Neural progenitor cell (in vitro differentiated cells): ENCODE measurements around the gene UQCRH. TPM values are rescaled to one million over a fixed set of nuclear protein-coding genes. Genes with fewer than 3 reads are reported as not detected.
A peak's percentile ranks its signal among the peaks of the same experiment; 100 is the strongest.
"Not testable (repeated sequence)": the region's sequence is repeated elsewhere in the genome, so short reads cannot be mapped to it uniquely, and the experiment has no call there.

Experiments used
- DNase-seq: peaks from one replicate; pipeline ENCODE4 v3.0.0-alpha.2; 2016; ENCODE audit warnings: low spot score
- H2AFZ ChIP-seq: fragments of 200-600 bp; sonication (generic); replicated peaks from 2 replicates; pipeline ENCODE4 v1.6.1; 2016; ENCODE audit warnings: antibody characterized with exemption
- H3F3A ChIP-seq: fragments of 200-600 bp; sonication (generic); 2 replicates; pipeline ENCODE4 v1.6.1; 2016; ENCODE audit warnings: antibody characterized with exemption, low read depth
- H3K27ac ChIP-seq: fragments of 200-600 bp; sonication (generic); 2 replicates; pipeline ENCODE4 v1.5.1; 2016; ENCODE audit warnings: mild to moderate bottlenecking
- H3K27me3 ChIP-seq: fragments of 200-600 bp; sonication (generic); 2 replicates; pipeline ENCODE4 v1.6.1; 2016; ENCODE audit warnings: mild to moderate bottlenecking, moderate library complexity
- H3K36me3 ChIP-seq: fragments of 200-600 bp; sonication (generic); 2 replicates; pipeline ENCODE4 v1.5.1; 2016
- H3K4me1 ChIP-seq: fragments of 200-600 bp; sonication (generic); 2 replicates; pipeline ENCODE4 v1.6.1; 2016; ENCODE audit warnings: mixed run types
- H3K4me2 ChIP-seq: fragments of 200-600 bp; sonication (generic); 2 replicates; pipeline ENCODE4 v1.6.1; 2016
- H3K4me3 ChIP-seq: fragments of 200-600 bp; sonication (generic); 2 replicates; pipeline ENCODE4 v1.5.1; 2016
- H3K79me2 ChIP-seq: fragments of 200-600 bp; sonication (generic); 2 replicates; pipeline ENCODE4 v1.6.1; 2016; ENCODE audit warnings: low read depth
- H3K9ac ChIP-seq: fragments of 200-600 bp; sonication (generic); 2 replicates; pipeline ENCODE4 v1.6.1; 2016
- H3K9me3 ChIP-seq: fragments of 200-600 bp; sonication (generic); 2 replicates; pipeline ENCODE4 v1.5.1; 2016; ENCODE audit warnings: low read depth
- H4K20me1 ChIP-seq: fragments of 200-600 bp; sonication (generic); 2 replicates; pipeline ENCODE4 v1.6.1; 2016; ENCODE audit warnings: low read depth
- H3K27ac Mint-ChIP-seq: 3 replicates; pipeline ENCODE4 v1.8.0; 2021; ENCODE audit warnings: mixed read lengths
- H3K27me3 Mint-ChIP-seq: 2 replicates; pipeline ENCODE4 v1.8.0; 2022; ENCODE audit warnings: low read depth, mild to moderate bottlenecking, inconsistent platforms, moderate library complexity, mixed read lengths; ENCODE audit not compliant: insufficient read depth
- H3K36me3 Mint-ChIP-seq: 3 replicates; pipeline ENCODE4 v1.8.0; 2021; ENCODE audit warnings: mixed read lengths
- H3K4me1 Mint-ChIP-seq: 3 replicates; pipeline ENCODE4 v1.8.0; 2021; ENCODE audit warnings: mixed read lengths
- H3K4me3 Mint-ChIP-seq: 3 replicates; pipeline ENCODE4 v1.8.0; 2021; ENCODE audit warnings: mild to moderate bottlenecking, moderate library complexity, mixed read lengths
- H3K9me3 Mint-ChIP-seq: 3 replicates; pipeline ENCODE4 v1.8.0; 2020; ENCODE audit warnings: mixed read lengths
- CTCF ChIP-seq: fragments of 200-600 bp; sonication (generic); IDR thresholded peaks from 2 replicates; pipeline ENCODE4 v1.5.1; 2017; ENCODE audit warnings: antibody characterized with exemption, mild to moderate bottlenecking
- EZH2 ChIP-seq: fragments of 200-600 bp; sonication (generic); IDR thresholded peaks from 2 replicates; pipeline ENCODE4 v1.6.1; 2017; ENCODE audit warnings: antibody characterized with exemption, mild to moderate bottlenecking, moderate library complexity
- EZH2phosphoT487 ChIP-seq: fragments of 200-600 bp; sonication (generic); IDR thresholded peaks from 2 replicates; pipeline ENCODE4 v1.6.1; 2017; ENCODE audit warnings: antibody characterized with exemption
- total RNA-seq: library from RNA; depleted of rRNA; stranded (reverse); fragments of >200 nt; gene quantifications from 2 replicates; pipeline ENCODE4 v1.2.3, GENCODE V29; 2015; ENCODE audit warnings: low replicate concordance

UQCRH gene
- total RNA-seq, 1 donor from 2014 or later: 872 TPM

DNA sequence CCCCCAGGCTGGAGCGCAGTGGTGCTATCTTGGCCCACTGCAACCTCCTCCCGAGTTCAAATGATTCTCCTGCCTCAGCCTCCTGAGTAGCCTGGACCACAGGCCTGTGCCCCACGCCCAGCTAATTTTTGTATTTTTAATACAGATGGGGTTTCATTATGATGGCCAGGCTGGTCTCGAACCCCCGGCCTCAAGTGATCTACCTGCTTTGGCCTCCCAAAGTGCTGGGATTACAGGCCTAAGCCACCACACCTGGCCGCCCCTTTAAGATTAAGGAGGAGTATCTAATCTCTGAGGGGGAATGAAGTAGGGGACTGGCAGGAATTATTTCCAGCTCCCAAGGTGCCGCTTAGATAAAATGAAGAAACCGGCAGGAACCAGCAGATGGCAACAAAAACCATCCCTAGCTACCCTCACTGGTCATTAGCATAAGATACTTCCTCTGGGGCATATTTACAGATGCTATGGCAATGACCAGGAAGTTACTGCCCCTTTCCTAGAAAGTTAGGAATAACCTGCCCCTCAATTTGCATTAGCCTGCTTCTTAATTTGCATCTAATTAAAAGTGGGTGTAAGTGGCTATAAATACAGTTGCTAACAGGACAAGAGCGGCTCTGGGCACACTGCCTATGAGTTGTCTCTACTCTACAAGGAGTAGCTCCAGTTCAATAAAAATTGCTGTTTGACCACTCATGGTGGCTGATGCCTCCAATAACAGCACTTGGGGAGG, 30.0 kb downstream of the UQCRH start:
- Mint-ChIP-seq H3K4me3 (no peak overlapping the region), H3K36me3 (no peaks in the 10 kb centered on the region), H3K27ac (no peak overlapping the region), H3K27me3 (peaks cover 3% of the 10 kb centered on the region), H3K9me3 (no peaks in the 10 kb centered on the region), H3K4me1 (peaks cover 21% of the 10 kb centered on the region)
- peaks cover 28% of the 10 kb centered on the region for H3F3A ChIP-seq
- peak; percentile 41 for DNase-seq
- TF ChIP-seq CTCF: peak; percentile 45
- TF ChIP-seq EZH2: no peak
- no peaks in the 10 kb centered on the region for H3K27me3 ChIP-seq
- no peaks in the 10 kb centered on the region for H4K20me1 ChIP-seq
- H3K9ac ChIP-seq: no peak overlapping the region
- no peak overlapping the region for H3K4me3 ChIP-seq
- H3K27ac ChIP-seq: no peak overlapping the region
- no peaks in the 10 kb centered on the region for H3K79me2 ChIP-seq
- H3K4me1 ChIP-seq: peaks cover 19% of the 10 kb centered on the region
- H3K4me2 ChIP-seq: no peak overlapping the region
- no peaks in the 10 kb centered on the region for H3K36me3 ChIP-seq
- H3K9me3 ChIP-seq: no peaks in the 10 kb centered on the region
- no peak overlapping the region for H2AFZ ChIP-seq

GRCh38 chr1:46334030-46334384, 30.5 kb downstream of the UQCRH start:
- Histone ChIP-seq H3K36me3 (no peaks in the 10 kb centered on the region), H3K79me2 (no peaks in the 10 kb centered on the region), H3K4me2 (no peak overlapping the region), H4K20me1 (no peaks in the 10 kb centered on the region), H3K4me1 (peaks cover 18% of the 10 kb centered on the region), H3K4me3 (no peak overlapping the region), H3K27me3 (no peaks in the 10 kb centered on the region), H3K27ac (no peak overlapping the region), H3K9me3 (no peaks in the 10 kb centered on the region), H3K9ac (no peak overlapping the region), H2AFZ (peak overlapping the region; percentile 17), H3F3A (peaks cover 34% of the 10 kb centered on the region)
- H3K9me3 Mint-ChIP-seq: no peaks in the 10 kb centered on the region
- H3K4me1 Mint-ChIP-seq: peaks cover 23% of the 10 kb centered on the region
- H3K4me3 Mint-ChIP-seq: no peak overlapping the region
- no peaks in the 10 kb centered on the region for H3K36me3 Mint-ChIP-seq
- peaks cover 3% of the 10 kb centered on the region for H3K27me3 Mint-ChIP-seq
- DNase-seq: no peak
- no peak overlapping the region for H3K27ac Mint-ChIP-seq
- TF ChIP-seq EZH2: no peak
- no peak for TF ChIP-seq EZH2phosphoT487
- TF ChIP-seq CTCF: no peak

DNA sequence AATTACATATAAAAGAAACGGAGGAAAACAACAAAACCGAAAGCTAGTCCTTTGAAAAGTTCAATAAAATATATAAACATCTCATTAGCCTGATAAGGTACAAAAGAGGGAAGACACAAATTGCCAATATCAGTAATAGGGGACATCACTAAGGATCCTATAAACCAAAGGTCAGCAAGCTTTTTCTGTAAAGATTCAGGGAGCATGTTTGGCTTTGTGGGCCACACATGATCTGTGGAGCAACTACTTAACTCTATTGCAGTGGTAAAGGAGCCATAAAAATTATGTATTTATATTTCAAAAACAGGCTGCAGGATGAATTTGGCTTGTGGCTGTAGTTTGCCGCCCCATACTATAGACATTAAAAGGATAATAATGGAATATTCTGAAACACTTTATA, 31.6 kb downstream of the UQCRH start:
- no peaks in the 10 kb centered on the region for H3K36me3 Mint-ChIP-seq
- Histone ChIP-seq H3K4me3 (no peak overlapping the region), H3F3A (peaks cover 44% of the 10 kb centered on the region), H3K9me3 (no peaks in the 10 kb centered on the region), H3K36me3 (no peaks in the 10 kb centered on the region), H3K27me3 (no peaks in the 10 kb centered on the region), H4K20me1 (no peaks in the 10 kb centered on the region), H3K27ac (no peak overlapping the region), H3K4me2 (no peak overlapping the region), H3K9ac (no peak overlapping the region), H3K4me1 (peaks cover 10% of the 10 kb centered on the region), H2AFZ (no peak overlapping the region), H3K79me2 (no peaks in the 10 kb centered on the region)
- DNase-seq: no peak
- peaks cover 3% of the 10 kb centered on the region for H3K27me3 Mint-ChIP-seq
- H3K9me3 Mint-ChIP-seq: no peaks in the 10 kb centered on the region
- H3K4me3 Mint-ChIP-seq: no peak overlapping the region
- TF ChIP-seq EZH2 (no peak), EZH2phosphoT487 (no peak), CTCF (no peak)
- H3K27ac Mint-ChIP-seq: no peak overlapping the region
- H3K4me1 Mint-ChIP-seq: peaks cover 27% of the 10 kb centered on the region

GRCh38 chr1:46337409-46337808, 33.9 kb downstream of the UQCRH start:
- not testable (repeated sequence) for H3K27me3 ChIP-seq, H3K36me3 Mint-ChIP-seq, H2AFZ ChIP-seq, H3K27ac ChIP-seq, H3K4me1 ChIP-seq, H3K9me3 Mint-ChIP-seq, H3K4me3 Mint-ChIP-seq, H3K9ac ChIP-seq, H3K9me3 ChIP-seq, H3K27ac Mint-ChIP-seq, H3K4me3 ChIP-seq, H4K20me1 ChIP-seq, H3K79me2 ChIP-seq, H3K36me3 ChIP-seq, H3K27me3 Mint-ChIP-seq, DNase-seq, H3K4me2 ChIP-seq
- peaks cover 31% of the 10 kb centered on the region for H3K4me1 Mint-ChIP-seq
- peaks cover 45% of the 10 kb centered on the region for H3F3A ChIP-seq
